ENCODE data around the gene HOXB8. TPM values are rescaled to one million over a fixed set of nuclear protein-coding genes. Genes with fewer than 3 reads are reported as not detected.

HOXB8 gene
- total and polyA plus RNA-seq, 2 experiments from 2014 or later, result not detected

- no peak overlapping the region for H3K27ac ChIP-seq (ENCODE audit: low read depth)
- Mint-ChIP-seq H3K27me3 (ENCODE audit: insufficient read depth, low read depth, poor library complexity) (peaks cover 100% of the 10 kb centered on the region), H3K4me3 (peak overlapping the region; percentile 60; the same call in 1 of the 3 replicates), H3K4me1 (peaks cover 40% of the 10 kb centered on the region), H3K36me3 (ENCODE audit: low read depth) (no peaks in the 10 kb centered on the region), H3K27ac (no peak overlapping the region), H3K9me3 (no peaks in the 10 kb centered on the region; the same call in 1 of the 3 replicates)
- H3K4me2 ChIP-seq, result peak overlapping the region; percentile 81; the same call in 1 of the 2 replicates
- H3K79me2 ChIP-seq (replicated peaks; ENCODE audit: insufficient read depth), result no peaks in the 10 kb centered on the region
- no peaks in the 10 kb centered on the region for H3K36me3 ChIP-seq (ENCODE audit: insufficient read depth)
- peaks cover 72% of the 10 kb centered on the region for H4K20me1 ChIP-seq (replicated peaks; ENCODE audit: insufficient read depth)
- peak overlapping the region; percentile 47; the same call in 1 of the 2 replicates for H3K4me3 ChIP-seq
- DNase-seq (ENCODE audit: low spot score), result no peak
- TF ChIP-seq EZH2 (IDR thresholded peaks at IDR 0.05; ENCODE audit: low read depth, unreplicated experiment) (peak; percentile 90), EZH2phosphoT487 (IDR thresholded peaks at IDR 0.05; ENCODE audit: unreplicated experiment) (no peak), ZNF462 (CRISPR knock-in tag; IDR thresholded peaks at IDR 0.05) (no peak), CREB1 (CRISPR knock-in tag; IDR thresholded peaks at IDR 0.05; ENCODE audit: low read depth) (no peak)
- TF ChIP-seq, protein P1, sequence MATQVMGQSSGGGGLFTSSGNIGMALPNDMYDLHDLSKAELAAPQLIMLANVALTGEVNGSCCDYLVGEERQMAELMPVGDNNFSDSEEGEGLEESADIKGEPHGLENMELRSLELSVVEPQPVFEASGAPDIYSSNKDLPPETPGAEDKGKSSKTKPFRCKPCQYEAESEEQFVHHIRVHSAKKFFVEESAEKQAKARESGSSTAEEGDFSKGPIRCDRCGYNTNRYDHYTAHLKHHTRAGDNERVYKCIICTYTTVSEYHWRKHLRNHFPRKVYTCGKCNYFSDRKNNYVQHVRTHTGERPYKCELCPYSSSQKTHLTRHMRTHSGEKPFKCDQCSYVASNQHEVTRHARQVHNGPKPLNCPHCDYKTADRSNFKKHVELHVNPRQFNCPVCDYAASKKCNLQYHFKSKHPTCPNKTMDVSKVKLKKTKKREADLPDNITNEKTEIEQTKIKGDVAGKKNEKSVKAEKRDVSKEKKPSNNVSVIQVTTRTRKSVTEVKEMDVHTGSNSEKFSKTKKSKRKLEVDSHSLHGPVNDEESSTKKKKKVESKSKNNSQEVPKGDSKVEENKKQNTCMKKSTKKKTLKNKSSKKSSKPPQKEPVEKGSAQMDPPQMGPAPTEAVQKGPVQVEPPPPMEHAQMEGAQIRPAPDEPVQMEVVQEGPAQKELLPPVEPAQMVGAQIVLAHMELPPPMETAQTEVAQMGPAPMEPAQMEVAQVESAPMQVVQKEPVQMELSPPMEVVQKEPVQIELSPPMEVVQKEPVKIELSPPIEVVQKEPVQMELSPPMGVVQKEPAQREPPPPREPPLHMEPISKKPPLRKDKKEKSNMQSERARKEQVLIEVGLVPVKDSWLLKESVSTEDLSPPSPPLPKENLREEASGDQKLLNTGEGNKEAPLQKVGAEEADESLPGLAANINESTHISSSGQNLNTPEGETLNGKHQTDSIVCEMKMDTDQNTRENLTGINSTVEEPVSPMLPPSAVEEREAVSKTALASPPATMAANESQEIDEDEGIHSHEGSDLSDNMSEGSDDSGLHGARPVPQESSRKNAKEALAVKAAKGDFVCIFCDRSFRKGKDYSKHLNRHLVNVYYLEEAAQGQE (IDR thresholded peaks at IDR 0.05; ENCODE audit: unreplicated experiment), result no peak
- peaks cover 62% of the 10 kb centered on the region for H3F3A ChIP-seq (replicated peaks; ENCODE audit: low read depth)
- 0 out of 3 replicates have a peak, but pooled peaks have one; percentile 3 for ATAC-seq
- peaks cover 100% of the 10 kb centered on the region for H3K27me3 ChIP-seq (ENCODE audit: insufficient read depth)
- no peak overlapping the region for H2AFZ ChIP-seq
- peaks cover 58% of the 10 kb centered on the region for H3K4me1 ChIP-seq (ENCODE audit: insufficient read depth)
- no peaks in the 10 kb centered on the region for H3K9me2 ChIP-seq (ENCODE audit: insufficient read depth)
Measured at GRCh38 chr17:48586355-48587258, 28.5 kb downstream of the HOXB8 start.
